ENCODE measurements around the gene MBNL2. TPM values are rescaled to one million over a fixed set of nuclear protein-coding genes. Genes with fewer than 3 reads are reported as not detected.

Gene MBNL2
- total RNA-seq, 1 experiment from 2014 or later = 0.17 TPM

- no peaks in the 10 kb centered on the region for H4K20me1 ChIP-seq (ENCODE audit: control insufficient read depth, insufficient read depth, insufficient read length)
- H3K27me3 ChIP-seq (ENCODE audit: insufficient read depth, low read length) = no peaks in the 10 kb centered on the region
- H3K4ac ChIP-seq (ENCODE audit: low read depth, low read length) = no peak overlapping the region
- H4K91ac ChIP-seq (ENCODE audit: insufficient read length, low read depth, low read length) = no peak overlapping the region
- H3K56ac ChIP-seq (ENCODE audit: insufficient read length, low read depth, low read length) = no peak overlapping the region
- no peak for DNase-seq
- H4K5ac ChIP-seq (ENCODE audit: insufficient read length, low read depth, low read length) = no peak overlapping the region
- H4K8ac ChIP-seq (replicated peaks; ENCODE audit: insufficient read length, low read depth, low read length) = no peak overlapping the region
- H2BK20ac ChIP-seq (ENCODE audit: low read depth, low read length, poor library complexity, severe bottlenecking) = no peak overlapping the region
- no peaks in the 10 kb centered on the region for H3K23me2 ChIP-seq (ENCODE audit: insufficient read length, low read depth, low read length, poor library complexity, severe bottlenecking)
- Mint-ChIP-seq H3K9me3 (no peaks in the 10 kb centered on the region), H3K36me3 (ENCODE audit: insufficient read depth in 1 of 3, low read depth in 3 of 3) (no peaks in the 10 kb centered on the region), H3K27me3 (ENCODE audit: low read depth) (no peaks in the 10 kb centered on the region), H3K27ac (no peak overlapping the region), H3K4me3 (no peak overlapping the region), H3K4me1 (peaks cover 9 to 12% of the 10 kb centered on the region in 2 experiments; a peak in 3 of 4 replicates)
- no peak overlapping the region for H3K27ac ChIP-seq (ENCODE audit: insufficient read length, low read depth, low read length)
- H2AK5ac ChIP-seq (ENCODE audit: insufficient read length, low read length) = no peak overlapping the region
- H3K14ac ChIP-seq (ENCODE audit: insufficient read depth, low read length) = no peak overlapping the region
- no peak overlapping the region for H3T11ph ChIP-seq (ENCODE audit: low read length)
- H3K23ac ChIP-seq (ENCODE audit: insufficient read length, low read depth, low read length) = no peak overlapping the region
- no peak overlapping the region for H3K9ac ChIP-seq (ENCODE audit: extremely low read depth, insufficient read length, low read length)
- no peak overlapping the region for H2BK15ac ChIP-seq (ENCODE audit: low read depth, low read length)
- 0 out of 2 replicates have a peak, but pooled peaks cover 2% of the 10 kb centered on the region for H3K4me1 ChIP-seq (ENCODE audit: insufficient read depth, low read length)
- TF ChIP-seq, protein P1, sequence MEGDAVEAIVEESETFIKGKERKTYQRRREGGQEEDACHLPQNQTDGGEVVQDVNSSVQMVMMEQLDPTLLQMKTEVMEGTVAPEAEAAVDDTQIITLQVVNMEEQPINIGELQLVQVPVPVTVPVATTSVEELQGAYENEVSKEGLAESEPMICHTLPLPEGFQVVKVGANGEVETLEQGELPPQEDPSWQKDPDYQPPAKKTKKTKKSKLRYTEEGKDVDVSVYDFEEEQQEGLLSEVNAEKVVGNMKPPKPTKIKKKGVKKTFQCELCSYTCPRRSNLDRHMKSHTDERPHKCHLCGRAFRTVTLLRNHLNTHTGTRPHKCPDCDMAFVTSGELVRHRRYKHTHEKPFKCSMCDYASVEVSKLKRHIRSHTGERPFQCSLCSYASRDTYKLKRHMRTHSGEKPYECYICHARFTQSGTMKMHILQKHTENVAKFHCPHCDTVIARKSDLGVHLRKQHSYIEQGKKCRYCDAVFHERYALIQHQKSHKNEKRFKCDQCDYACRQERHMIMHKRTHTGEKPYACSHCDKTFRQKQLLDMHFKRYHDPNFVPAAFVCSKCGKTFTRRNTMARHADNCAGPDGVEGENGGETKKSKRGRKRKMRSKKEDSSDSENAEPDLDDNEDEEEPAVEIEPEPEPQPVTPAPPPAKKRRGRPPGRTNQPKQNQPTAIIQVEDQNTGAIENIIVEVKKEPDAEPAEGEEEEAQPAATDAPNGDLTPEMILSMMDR (conservative IDR thresholded peaks at IDR 0.05) = no peak
- no peak overlapping the region for H3K18ac ChIP-seq (ENCODE audit: insufficient read length, low read depth, low read length)
- no peaks in the 10 kb centered on the region for H3K9me3 ChIP-seq (ENCODE audit: control insufficient read depth, low read depth, low read length)
- H3K79me2 ChIP-seq (ENCODE audit: insufficient read depth, low read length) = no peaks in the 10 kb centered on the region
- no peak overlapping the region for H2BK120ac ChIP-seq (ENCODE audit: low read depth, low read length, poor library complexity, severe bottlenecking)
- no CpG with 5 or more reads among the region's 4 CpGs for WGBS (ENCODE audit: extremely low coverage, insufficient read length, low lambda C conversion rate)
- H2AFZ ChIP-seq (ENCODE audit: low read length) = no peak overlapping the region
- H3K79me1 ChIP-seq (ENCODE audit: insufficient read depth, low read depth, low read length, poor library complexity, severe bottlenecking) = no peaks in the 10 kb centered on the region
- no peak overlapping the region for H3K4me2 ChIP-seq (ENCODE audit: insufficient read depth, insufficient read length, low read length)
- H2BK12ac ChIP-seq (ENCODE audit: insufficient read length, low read depth, low read length) = no peak overlapping the region
- H2BK5ac ChIP-seq (ENCODE audit: insufficient read length, low read length) = no peak overlapping the region
Observed at GRCh38 chr13:97414392-97414791, 192.3 kb downstream of the MBNL2 start.

Measured in H9 (cell line).